SK-N-SH (cell line): ENCODE measurements around the gene RASL10B. TPM values are rescaled to one million over a fixed set of nuclear protein-coding genes. Genes with fewer than 3 reads are reported as not detected.

Experiments used
- CTCF ChIA-PET: fragments of 300-600, 350-600 bp; formaldehyde crosslinking; extraction: SDS; loops from one replicate; lab custom pipeline; 2021; lab: Yijun Ruan, JAX
- POLR2A ChIA-PET: fragments of 350-600 bp; sonication (Branson Sonifier 250); formaldehyde crosslinking; extraction: SDS; loops from one replicate; lab custom pipeline; 2020; ENCODE audit warnings: antibody characterized with exemption, inconsistent platforms; lab: Yijun Ruan, JAX
- DNase-seq: peaks from one replicate; pipeline ENCODE4 v3.0.0; 2012
- H2AFZ ChIP-seq: fragments of 200-600 bp; sonication (generic); 2 replicates; pipeline ENCODE4 v1.8.1; 2016; ENCODE audit warnings: antibody characterized with exemption, mild to moderate bottlenecking, low read depth
- H3F3A ChIP-seq: fragments of 200-600 bp; sonication (generic); replicated peaks from 2 replicates; pipeline ENCODE3; 2016; ENCODE audit warnings: antibody characterized with exemption, mild to moderate bottlenecking; ENCODE audit not compliant: insufficient read depth
- H3K27ac ChIP-seq, 2 experiments: fragments of 200-500 bp in 1 of 2; fragments of 200-600 bp in 1 of 2; sonication (Bioruptor generic) in 1 of 2; sonication (generic), shearing (Covaris generic) in 1 of 2; 2 replicates each; pipeline versions ENCODE4 v1.5.1 to v1.6.1; 2014 to 2016; ENCODE audit warnings: low read depth in 2 of 2, inconsistent platforms in 1 of 2, low read length in 1 of 2, mild to moderate bottlenecking in 1 of 2, mixed read lengths in 1 of 2
- H3K27me3 ChIP-seq: fragments of 200-600 bp; sonication (generic), shearing (Covaris generic); 2 replicates; pipeline ENCODE4 v1.6.1; 2016; ENCODE audit warnings: mixed run types; ENCODE audit not compliant: insufficient read depth
- H3K36me3 ChIP-seq, 2 experiments: fragments of 200-500 bp in 1 of 2; fragments of 200-600 bp in 1 of 2; sonication (Bioruptor generic) in 1 of 2; sonication (generic) in 1 of 2; replicated peaks in 1 of 2; 2 replicates each; pipeline versions ENCODE3 to v1.5.1; 2014 to 2016; ENCODE audit warnings: low read length in 1 of 2, mild to moderate bottlenecking in 1 of 2; ENCODE audit not compliant: insufficient read depth in 2 of 2, control insufficient read depth in 1 of 2
- H3K4me1 ChIP-seq, 2 experiments: fragments of 200-500 bp in 1 of 2; fragments of 200-600 bp in 1 of 2; sonication (Bioruptor generic) in 1 of 2; sonication (generic), shearing (Covaris generic) in 1 of 2; 2 replicates each; pipeline versions ENCODE4 v1.5.1 to v1.6.1; 2014 to 2016; ENCODE audit warnings: low read depth in 1 of 2, low read length in 1 of 2, mixed run types in 1 of 2; ENCODE audit not compliant: insufficient read depth in 2 of 2, control insufficient read depth in 1 of 2
- H3K4me2 ChIP-seq: fragments of 200-600 bp; sonication (generic), shearing (Covaris generic); 2 replicates; pipeline ENCODE4 v1.6.1; 2017; ENCODE audit warnings: mixed run types
- H3K4me3 ChIP-seq, 2 experiments: fragments of 200-500 bp in 1 of 2; fragments of 200-600 bp in 1 of 2; sonication (Bioruptor generic) in 1 of 2; sonication (generic), shearing (Covaris generic) in 1 of 2; 2 replicates each; pipeline versions ENCODE4 v1.5.1 to v1.8.1; 2014 to 2016; ENCODE audit warnings: low read depth in 2 of 2, inconsistent platforms in 1 of 2, low read length in 1 of 2, mild to moderate bottlenecking in 1 of 2, mixed read lengths in 1 of 2, moderate library complexity in 1 of 2
- H3K79me2 ChIP-seq: fragments of 200-600 bp; sonication (generic); 2 replicates; pipeline ENCODE4 v1.8.1; 2017; ENCODE audit warnings: mild to moderate bottlenecking; ENCODE audit not compliant: insufficient read depth
- H3K9ac ChIP-seq: fragments of 200-600 bp; sonication (generic); 2 replicates; pipeline ENCODE4 v1.6.1; 2017; ENCODE audit warnings: mixed run types
- H3K9me2 ChIP-seq: fragments of 200-600 bp; sonication (generic); 2 replicates; pipeline ENCODE4 v1.6.1; 2017; ENCODE audit warnings: mixed run types
- H3K9me3 ChIP-seq: fragments of 200-600 bp; sonication (generic); 2 replicates; pipeline ENCODE4 v1.6.1; 2017; ENCODE audit warnings: mixed run types, mild to moderate bottlenecking, moderate library complexity
- H4K20me1 ChIP-seq: fragments of 200-600 bp; sonication (generic); 2 replicates; pipeline ENCODE4 v1.6.1; 2017; ENCODE audit warnings: mild to moderate bottlenecking, mixed run types; ENCODE audit not compliant: insufficient read depth
- CHD2 ChIP-seq: fragments of 150-350 bp; IDR thresholded peaks from 2 replicates; pipeline ENCODE4 v1.6.1; 2018; ENCODE audit warnings: low read length; ENCODE audit not compliant: partially characterized antibody
- EP300 ChIP-seq, 2 experiments: IDR thresholded peaks; 2 replicates each; pipeline versions ENCODE4 v1.4.0 to v1.6.1; 2012; ENCODE audit warnings: borderline replicate concordance in 1 of 2, low read depth in 1 of 2, low read length in 1 of 2
- FOXM1 ChIP-seq: IDR thresholded peaks from 2 replicates; pipeline ENCODE4 v1.4.0; 2012; ENCODE audit warnings: low read depth, mild to moderate bottlenecking
- MXI1 ChIP-seq: IDR thresholded peaks from 2 replicates; pipeline ENCODE4 v1.6.1; 2012; ENCODE audit warnings: mild to moderate bottlenecking, low read depth, low read length, improper control_type of control experiment
- NRF1 ChIP-seq: IDR thresholded peaks from 2 replicates; pipeline ENCODE4 v1.6.1; 2012; ENCODE audit warnings: low read depth, mild to moderate bottlenecking, low read length
- POLR2AphosphoS5 ChIP-seq: IDR thresholded peaks from 2 replicates; pipeline ENCODE4 v1.6.1; 2012; ENCODE audit warnings: low read depth, low read length
- RAD21 ChIP-seq: IDR thresholded peaks from 2 replicates; pipeline ENCODE4 v1.6.1; 2012; ENCODE audit warnings: mild to moderate bottlenecking, low read length
- RCOR1 ChIP-seq: fragments of 150-350 bp; IDR thresholded peaks from 2 replicates; pipeline ENCODE4 v1.6.1; 2017; ENCODE audit warnings: antibody characterized with exemption, low read length
- RFX5 ChIP-seq: IDR thresholded peaks from 2 replicates; pipeline ENCODE4 v1.6.1; 2012; ENCODE audit warnings: mild to moderate bottlenecking, improper control_type of control experiment, low read length
- SMC3 ChIP-seq: IDR thresholded peaks from 2 replicates; pipeline ENCODE4 v1.6.1; 2012; ENCODE audit warnings: low read depth, low read length, improper control_type of control experiment
- TAF1 ChIP-seq: IDR thresholded peaks from 2 replicates; pipeline ENCODE4 v1.6.1; 2012; ENCODE audit warnings: low read depth, mild to moderate bottlenecking, low read length, moderate library complexity, borderline replicate concordance
- TEAD4 ChIP-seq: IDR thresholded peaks from 2 replicates; pipeline ENCODE4 v1.4.0; 2012; ENCODE audit warnings: mild to moderate bottlenecking, borderline replicate concordance; ENCODE audit not compliant: insufficient read depth
- YY1 ChIP-seq: IDR thresholded peaks from 2 replicates; pipeline ENCODE4 v1.4.0; 2012; ENCODE audit warnings: low read depth, mild to moderate bottlenecking
- whole genome bisulfite sequencing: methylation state at CpG from one replicate; pipeline ENCODE4 v1.1.6; 2017; ENCODE audit warnings: low lambda C conversion rate; 5-methylcytosine and 5-hydroxymethylcytosine counted together
- polyA plus RNA-seq, 3 experiments: library from polyadenylated mRNA; depleted of rRNA; stranded (reverse); fragments of >200 nt; gene quantifications; 2 replicates each; pipeline ENCODE4 v1.2.3, GENCODE V29; 2012
- TF ChIP-seq, protein P1 (sequence below): IDR thresholded peaks from 2 replicates; pipeline ENCODE4 v1.6.1; 2012; ENCODE audit warnings: mild to moderate bottlenecking, low read depth, low read length, moderate library complexity
- TF ChIP-seq, protein P2 (sequence below): fragments of 150-350 bp; IDR thresholded peaks from 2 replicates; pipeline ENCODE4 v1.6.1; 2016; ENCODE audit warnings: mild to moderate bottlenecking, low read depth, low read length
- TF ChIP-seq, protein P3 (sequence below): fragments of 200-600 bp; sonication (generic); IDR thresholded peaks from 2 replicates; pipeline ENCODE4 v1.6.1; 2017; ENCODE audit warnings: antibody characterized with exemption, mild to moderate bottlenecking, moderate library complexity

RASL10B gene
- polyA plus RNA-seq, 1 of the 3 experiments (the other 2 are of a cell fraction) = 4.2 TPM

DNA sequence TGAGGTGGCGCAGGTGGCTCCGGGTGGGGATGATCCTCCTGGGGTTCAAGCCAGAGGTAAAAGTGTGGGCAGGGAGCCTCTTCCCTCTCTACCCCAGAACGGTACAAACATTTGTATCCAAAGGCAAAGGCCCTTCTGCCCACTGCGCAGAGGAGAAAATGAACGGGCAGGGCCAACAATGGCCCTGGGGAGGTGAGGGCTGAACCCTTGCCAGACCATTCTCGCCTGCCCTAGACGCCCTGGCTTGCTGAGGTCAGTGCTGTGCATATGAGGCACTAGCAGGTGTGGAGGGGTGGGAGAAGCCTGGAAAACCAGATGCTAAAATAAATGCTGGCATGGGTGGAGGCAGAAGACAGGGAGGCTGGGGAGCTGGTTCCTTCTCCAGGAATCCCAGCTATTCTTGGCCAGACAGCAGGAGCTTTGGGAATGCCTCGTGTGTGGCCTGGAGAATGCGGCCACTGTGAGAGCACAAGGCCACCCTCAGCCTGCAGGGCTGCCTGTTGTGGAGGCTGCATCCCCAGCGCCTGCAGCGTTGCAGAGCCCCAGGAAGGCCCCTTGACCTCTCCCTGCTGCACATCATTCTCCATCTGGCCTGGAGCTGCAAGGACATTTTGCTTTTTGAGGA lies 33.8 kb downstream of the RASL10B start (continued):
- TF ChIP-seq, protein P1, sequence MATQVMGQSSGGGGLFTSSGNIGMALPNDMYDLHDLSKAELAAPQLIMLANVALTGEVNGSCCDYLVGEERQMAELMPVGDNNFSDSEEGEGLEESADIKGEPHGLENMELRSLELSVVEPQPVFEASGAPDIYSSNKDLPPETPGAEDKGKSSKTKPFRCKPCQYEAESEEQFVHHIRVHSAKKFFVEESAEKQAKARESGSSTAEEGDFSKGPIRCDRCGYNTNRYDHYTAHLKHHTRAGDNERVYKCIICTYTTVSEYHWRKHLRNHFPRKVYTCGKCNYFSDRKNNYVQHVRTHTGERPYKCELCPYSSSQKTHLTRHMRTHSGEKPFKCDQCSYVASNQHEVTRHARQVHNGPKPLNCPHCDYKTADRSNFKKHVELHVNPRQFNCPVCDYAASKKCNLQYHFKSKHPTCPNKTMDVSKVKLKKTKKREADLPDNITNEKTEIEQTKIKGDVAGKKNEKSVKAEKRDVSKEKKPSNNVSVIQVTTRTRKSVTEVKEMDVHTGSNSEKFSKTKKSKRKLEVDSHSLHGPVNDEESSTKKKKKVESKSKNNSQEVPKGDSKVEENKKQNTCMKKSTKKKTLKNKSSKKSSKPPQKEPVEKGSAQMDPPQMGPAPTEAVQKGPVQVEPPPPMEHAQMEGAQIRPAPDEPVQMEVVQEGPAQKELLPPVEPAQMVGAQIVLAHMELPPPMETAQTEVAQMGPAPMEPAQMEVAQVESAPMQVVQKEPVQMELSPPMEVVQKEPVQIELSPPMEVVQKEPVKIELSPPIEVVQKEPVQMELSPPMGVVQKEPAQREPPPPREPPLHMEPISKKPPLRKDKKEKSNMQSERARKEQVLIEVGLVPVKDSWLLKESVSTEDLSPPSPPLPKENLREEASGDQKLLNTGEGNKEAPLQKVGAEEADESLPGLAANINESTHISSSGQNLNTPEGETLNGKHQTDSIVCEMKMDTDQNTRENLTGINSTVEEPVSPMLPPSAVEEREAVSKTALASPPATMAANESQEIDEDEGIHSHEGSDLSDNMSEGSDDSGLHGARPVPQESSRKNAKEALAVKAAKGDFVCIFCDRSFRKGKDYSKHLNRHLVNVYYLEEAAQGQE = no peak

DNA sequence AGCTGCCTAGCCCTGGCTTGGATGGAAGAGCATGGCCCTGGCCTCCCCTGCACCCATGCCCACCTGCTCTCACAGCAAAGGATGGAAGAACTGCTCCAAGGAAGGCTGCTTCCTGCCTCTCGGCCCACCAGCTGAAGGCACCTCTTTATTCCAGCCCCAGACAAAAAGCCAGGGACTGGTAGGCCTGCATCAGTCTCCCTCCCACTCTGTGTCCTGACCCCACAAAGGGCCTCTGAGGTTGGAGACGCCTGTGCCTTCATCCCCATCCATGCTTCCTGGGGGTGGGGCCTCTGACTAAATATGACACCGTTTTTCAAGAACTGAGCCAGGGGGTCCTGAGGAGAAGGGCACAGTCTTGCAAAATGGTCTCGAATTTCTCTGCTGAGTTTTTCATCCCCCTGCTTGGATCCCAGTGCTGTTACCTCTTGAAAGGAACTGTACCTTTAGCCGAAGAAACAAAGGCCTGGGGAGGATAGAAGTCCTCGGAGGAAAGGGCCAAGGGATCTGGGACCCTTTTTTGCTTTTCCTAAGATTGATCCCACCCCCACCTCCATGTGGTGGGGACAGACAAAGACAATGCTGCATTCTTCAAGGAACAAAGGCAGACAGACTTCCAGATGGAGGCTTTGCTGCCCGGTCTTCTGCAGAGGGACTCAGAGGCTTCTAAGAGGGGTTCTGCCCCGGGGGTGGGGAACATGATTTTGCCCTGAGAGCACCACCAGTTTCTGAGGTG lies 34.5 kb downstream of the RASL10B start:
- Histone ChIP-seq H3K36me3 (no peaks in the 10 kb centered on the region), H3K27me3 (no peaks in the 10 kb centered on the region), H3K79me2 (no peaks in the 10 kb centered on the region), H3K27ac (peak overlapping the region in 1 of 2 experiments; percentile 19; a peak in 1 of 4 replicates), H2AFZ (no peak overlapping the region), H3F3A (no peaks in the 10 kb centered on the region), H3K9me2 (no peaks in the 10 kb centered on the region), H3K4me1 (peaks cover 0 to 15% of the 10 kb centered on the region in 2 experiments; a peak in 1 of 4 replicates), H3K9ac (no peak overlapping the region), H3K4me2 (no peak overlapping the region), H3K4me3 (no peak overlapping the region), H3K9me3 (no peaks in the 10 kb centered on the region)
- 52% methylated on average over 6 of the region's 8 CpGs for WGBS
- POLR2A ChIA-PET = interaction anchor here (3.2 kb wide), 1 partner anchor 43 kb away, joined by 65 read pairs; the partner anchor contains the start of gene TAF15
- CTCF ChIA-PET = interaction anchor here (0.8 to 31.2 kb wide), 12 partner anchors 10 to 153 kb away, joined by 3 to 809 read pairs (median 40); partner anchors contain the start of genes GAS2L2, MMP28 and TAF15
- TF ChIP-seq RCOR1 (no peak), FOXM1 (no peak), EP300 (IDR thresholded peaks at IDR 0.05; ENCODE audit: borderline replicate concordance in 1 of 2, low read depth in 1 of 2, low read length in 1 of 2) (no peak), TAF1 (no peak), TEAD4 (no peak), POLR2AphosphoS5 (no peak), YY1 (no peak), RAD21 (no peak), SMC3 (no peak), NRF1 (no peak), MXI1 (no peak), RFX5 (no peak), CHD2 (no peak)
- TF ChIP-seq, protein P1 = no peak
- TF ChIP-seq, protein P2, sequence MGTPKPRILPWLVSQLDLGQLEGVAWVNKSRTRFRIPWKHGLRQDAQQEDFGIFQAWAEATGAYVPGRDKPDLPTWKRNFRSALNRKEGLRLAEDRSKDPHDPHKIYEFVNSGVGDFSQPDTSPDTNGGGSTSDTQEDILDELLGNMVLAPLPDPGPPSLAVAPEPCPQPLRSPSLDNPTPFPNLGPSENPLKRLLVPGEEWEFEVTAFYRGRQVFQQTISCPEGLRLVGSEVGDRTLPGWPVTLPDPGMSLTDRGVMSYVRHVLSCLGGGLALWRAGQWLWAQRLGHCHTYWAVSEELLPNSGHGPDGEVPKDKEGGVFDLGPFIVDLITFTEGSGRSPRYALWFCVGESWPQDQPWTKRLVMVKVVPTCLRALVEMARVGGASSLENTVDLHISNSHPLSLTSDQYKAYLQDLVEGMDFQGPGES = no peak
- TF ChIP-seq, protein P3, sequence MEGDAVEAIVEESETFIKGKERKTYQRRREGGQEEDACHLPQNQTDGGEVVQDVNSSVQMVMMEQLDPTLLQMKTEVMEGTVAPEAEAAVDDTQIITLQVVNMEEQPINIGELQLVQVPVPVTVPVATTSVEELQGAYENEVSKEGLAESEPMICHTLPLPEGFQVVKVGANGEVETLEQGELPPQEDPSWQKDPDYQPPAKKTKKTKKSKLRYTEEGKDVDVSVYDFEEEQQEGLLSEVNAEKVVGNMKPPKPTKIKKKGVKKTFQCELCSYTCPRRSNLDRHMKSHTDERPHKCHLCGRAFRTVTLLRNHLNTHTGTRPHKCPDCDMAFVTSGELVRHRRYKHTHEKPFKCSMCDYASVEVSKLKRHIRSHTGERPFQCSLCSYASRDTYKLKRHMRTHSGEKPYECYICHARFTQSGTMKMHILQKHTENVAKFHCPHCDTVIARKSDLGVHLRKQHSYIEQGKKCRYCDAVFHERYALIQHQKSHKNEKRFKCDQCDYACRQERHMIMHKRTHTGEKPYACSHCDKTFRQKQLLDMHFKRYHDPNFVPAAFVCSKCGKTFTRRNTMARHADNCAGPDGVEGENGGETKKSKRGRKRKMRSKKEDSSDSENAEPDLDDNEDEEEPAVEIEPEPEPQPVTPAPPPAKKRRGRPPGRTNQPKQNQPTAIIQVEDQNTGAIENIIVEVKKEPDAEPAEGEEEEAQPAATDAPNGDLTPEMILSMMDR = no peak
- TF ChIP-seq, all 33 proteins: peak for 0
- H4K20me1 ChIP-seq = no peaks in the 10 kb centered on the region
- peak; percentile 22 for DNase-seq
